Tibial nerve (tissue), 4 donors: ENCODE measurements around the gene KDM2B.

Experiments
- CTCF ChIP-seq, 5 experiments: fragments of 200-600 bp in 3 of 5; fragments of 450-650 bp in 2 of 5; sonication (generic) in 3 of 5; IDR thresholded peaks; one replicate each; pipeline ENCODE4 v1.5.1; 2016 to 2019; ENCODE audit warnings: antibody characterized with exemption in 5 of 5, mild to moderate bottlenecking in 3 of 5, moderate library complexity in 2 of 5
- EP300 ChIP-seq, 2 donors: sonication (generic); formaldehyde crosslinking; IDR thresholded peaks; one replicate each; pipeline ENCODE4 v1.6.1; 2017; ENCODE audit warnings: antibody characterized with exemption in 2 of 2, mild to moderate bottlenecking in 1 of 2

DNA sequence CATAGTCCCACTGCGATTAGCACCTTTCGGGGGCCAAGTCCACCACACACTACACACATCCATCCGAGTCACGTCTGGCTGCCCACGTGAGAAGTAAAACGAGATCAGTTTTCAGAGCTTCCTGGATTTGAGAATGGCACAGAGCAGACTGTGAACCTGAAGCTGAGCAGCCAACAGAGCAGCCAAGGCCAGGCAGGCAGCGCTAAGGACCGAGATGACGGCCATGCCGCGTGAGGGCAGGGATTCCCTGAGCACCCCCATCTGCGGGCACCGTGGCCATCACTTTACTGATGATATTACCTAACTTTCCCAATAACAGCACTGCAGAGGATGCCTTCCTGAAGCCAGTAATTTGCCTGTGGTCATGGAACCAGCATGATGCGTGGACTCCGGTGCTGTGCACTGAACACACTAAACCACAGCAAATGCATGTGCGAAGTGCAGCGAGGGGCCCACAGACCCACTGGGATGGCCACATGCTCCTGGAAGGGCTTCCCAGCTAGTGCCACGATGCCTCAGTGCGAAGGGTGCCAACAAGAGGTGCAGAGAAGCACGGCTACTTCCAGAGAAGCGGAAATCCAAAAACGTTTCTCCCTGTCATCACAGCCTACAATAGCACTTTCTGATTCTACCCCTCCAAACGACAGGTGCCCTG is 124.9 kb downstream of the KDM2B start:
- no peak for TF ChIP-seq CTCF (IDR thresholded peaks at IDR 0.05)
- no peak for TF ChIP-seq EP300 (IDR thresholded peaks at IDR 0.05)
